ENCODE results near the gene BEAN1. TPM values are rescaled to one million over a fixed set of nuclear protein-coding genes. Genes with fewer than 3 reads are reported as not detected.

BEAN1 gene
- total and polyA plus RNA-seq, 7 donors: 0.35 to 0.41 TPM; not detected in 5

DNA sequence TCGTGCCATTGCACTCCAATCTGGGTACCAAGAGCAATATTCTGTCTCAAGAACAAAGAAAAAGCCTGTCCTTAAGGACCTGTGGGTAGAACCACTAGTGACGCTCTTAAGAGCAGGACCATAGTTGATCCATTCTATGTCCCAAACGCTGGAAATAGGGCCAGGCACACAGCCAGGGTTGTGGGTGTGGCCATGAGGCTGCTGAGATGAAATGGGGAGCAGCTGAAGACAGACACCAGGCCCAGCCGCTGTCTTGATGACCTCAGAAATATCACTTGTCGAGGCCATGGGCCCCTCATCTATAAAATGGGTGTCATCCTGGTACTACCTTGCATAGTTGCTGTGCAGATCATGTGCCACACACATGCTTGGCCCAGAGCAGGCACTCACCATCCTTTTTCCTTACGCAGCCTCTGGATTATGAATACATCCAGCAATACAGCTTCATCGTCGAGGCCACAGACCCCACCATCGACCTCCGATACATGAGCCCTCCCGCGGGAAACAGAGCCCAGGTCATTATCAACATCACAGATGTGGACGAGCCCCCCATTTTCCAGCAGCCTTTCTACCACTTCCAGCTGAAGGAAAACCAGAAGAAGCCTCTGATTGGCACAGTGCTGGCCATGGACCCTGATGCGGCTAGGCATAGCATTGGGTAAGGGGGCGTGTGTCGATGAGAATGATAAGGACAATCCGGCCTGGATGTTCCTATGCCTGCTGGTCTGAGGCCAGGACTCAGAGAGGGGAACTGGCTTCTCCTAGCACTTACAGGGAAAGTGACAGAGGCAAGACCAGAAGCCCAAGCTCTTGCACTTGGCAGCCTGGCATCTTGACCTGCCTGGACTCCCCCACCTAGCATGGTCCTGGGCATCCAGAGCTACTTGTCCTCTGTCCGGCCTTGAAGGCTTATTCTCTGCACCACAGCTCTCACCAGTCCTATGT is 35.1 kb upstream of the BEAN1 start:
- H3K4me1 ChIP-seq: no peaks in the 10 kb centered on the region
- intact Hi-C loops (cut with DNase I): no loop called here
- TF ChIP-seq, protein P1, sequence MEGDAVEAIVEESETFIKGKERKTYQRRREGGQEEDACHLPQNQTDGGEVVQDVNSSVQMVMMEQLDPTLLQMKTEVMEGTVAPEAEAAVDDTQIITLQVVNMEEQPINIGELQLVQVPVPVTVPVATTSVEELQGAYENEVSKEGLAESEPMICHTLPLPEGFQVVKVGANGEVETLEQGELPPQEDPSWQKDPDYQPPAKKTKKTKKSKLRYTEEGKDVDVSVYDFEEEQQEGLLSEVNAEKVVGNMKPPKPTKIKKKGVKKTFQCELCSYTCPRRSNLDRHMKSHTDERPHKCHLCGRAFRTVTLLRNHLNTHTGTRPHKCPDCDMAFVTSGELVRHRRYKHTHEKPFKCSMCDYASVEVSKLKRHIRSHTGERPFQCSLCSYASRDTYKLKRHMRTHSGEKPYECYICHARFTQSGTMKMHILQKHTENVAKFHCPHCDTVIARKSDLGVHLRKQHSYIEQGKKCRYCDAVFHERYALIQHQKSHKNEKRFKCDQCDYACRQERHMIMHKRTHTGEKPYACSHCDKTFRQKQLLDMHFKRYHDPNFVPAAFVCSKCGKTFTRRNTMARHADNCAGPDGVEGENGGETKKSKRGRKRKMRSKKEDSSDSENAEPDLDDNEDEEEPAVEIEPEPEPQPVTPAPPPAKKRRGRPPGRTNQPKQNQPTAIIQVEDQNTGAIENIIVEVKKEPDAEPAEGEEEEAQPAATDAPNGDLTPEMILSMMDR (IDR thresholded peaks at IDR 0.05): no peak
- TF ChIP-seq POLR2AphosphoS5 (IDR thresholded peaks at IDR 0.05) (no peak), POLR2A (IDR thresholded peaks at IDR 0.05) (no peak), EP300 (IDR thresholded peaks at IDR 0.05) (no peak)
- 84 to 87% methylated on average over 18 of the region's 18 CpGs for WGBS, 2 donors
- no peaks in the 10 kb centered on the region for H3K9me3 ChIP-seq
- H3K27ac ChIP-seq: no peak overlapping the region
- no peak overlapping the region for H3K4me3 ChIP-seq
- no peak for DNase-seq
- no peaks in the 10 kb centered on the region for H3K36me3 ChIP-seq
- H3K27me3 ChIP-seq: no peaks in the 10 kb centered on the region

DNA sequence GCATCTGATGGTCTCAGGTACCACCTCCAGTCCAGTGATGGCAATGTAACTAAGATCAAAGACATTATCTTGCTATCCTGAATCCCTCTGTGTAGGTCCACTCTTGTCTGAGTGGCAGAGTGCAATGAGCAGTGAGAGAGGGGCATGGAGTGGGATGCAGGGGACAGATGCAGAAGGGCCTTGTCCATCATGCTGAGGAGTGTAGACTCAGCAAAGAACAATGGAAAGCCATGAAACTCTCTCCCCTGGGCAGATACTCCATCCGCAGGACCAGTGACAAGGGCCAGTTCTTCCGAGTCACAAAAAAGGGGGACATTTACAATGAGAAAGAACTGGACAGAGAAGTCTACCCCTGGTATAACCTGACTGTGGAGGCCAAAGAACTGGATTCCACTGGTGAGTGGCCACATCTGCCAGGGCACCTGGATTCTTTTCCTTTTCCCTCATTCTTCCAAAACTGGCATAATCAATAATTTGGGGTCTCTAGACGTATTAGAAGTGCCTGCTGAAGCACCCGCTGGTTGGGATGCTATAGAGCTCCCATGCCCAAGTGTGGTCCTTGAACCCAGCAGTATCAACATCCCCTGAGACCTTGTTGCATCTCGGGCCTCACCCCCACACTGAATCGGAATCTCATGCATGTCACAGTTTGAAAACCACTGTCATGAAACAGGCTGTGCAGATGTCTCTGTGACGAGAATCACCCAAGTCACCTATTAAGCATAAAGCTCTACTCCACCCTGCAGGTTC is 31.1 kb upstream of the BEAN1 start:
- no peaks in the 10 kb centered on the region for H3K36me3 ChIP-seq
- no peak overlapping the region for H3K27ac ChIP-seq
- no peaks in the 10 kb centered on the region for H3K27me3 ChIP-seq
- 91 to 94% methylated on average over 7 of the region's 7 CpGs for WGBS, 2 donors
- no peak for DNase-seq
- no peaks in the 10 kb centered on the region for H3K9me3 ChIP-seq
- no peak overlapping the region for H3K4me3 ChIP-seq
- intact Hi-C loops (cut with DNase I): no loop called here
- no peaks in the 10 kb centered on the region for H3K4me1 ChIP-seq
- TF ChIP-seq POLR2A (IDR thresholded peaks at IDR 0.05) (no peak), POLR2AphosphoS5 (IDR thresholded peaks at IDR 0.05) (no peak), EP300 (IDR thresholded peaks at IDR 0.05) (no peak)
- TF ChIP-seq, protein P1 (IDR thresholded peaks at IDR 0.05): no peak

DNA sequence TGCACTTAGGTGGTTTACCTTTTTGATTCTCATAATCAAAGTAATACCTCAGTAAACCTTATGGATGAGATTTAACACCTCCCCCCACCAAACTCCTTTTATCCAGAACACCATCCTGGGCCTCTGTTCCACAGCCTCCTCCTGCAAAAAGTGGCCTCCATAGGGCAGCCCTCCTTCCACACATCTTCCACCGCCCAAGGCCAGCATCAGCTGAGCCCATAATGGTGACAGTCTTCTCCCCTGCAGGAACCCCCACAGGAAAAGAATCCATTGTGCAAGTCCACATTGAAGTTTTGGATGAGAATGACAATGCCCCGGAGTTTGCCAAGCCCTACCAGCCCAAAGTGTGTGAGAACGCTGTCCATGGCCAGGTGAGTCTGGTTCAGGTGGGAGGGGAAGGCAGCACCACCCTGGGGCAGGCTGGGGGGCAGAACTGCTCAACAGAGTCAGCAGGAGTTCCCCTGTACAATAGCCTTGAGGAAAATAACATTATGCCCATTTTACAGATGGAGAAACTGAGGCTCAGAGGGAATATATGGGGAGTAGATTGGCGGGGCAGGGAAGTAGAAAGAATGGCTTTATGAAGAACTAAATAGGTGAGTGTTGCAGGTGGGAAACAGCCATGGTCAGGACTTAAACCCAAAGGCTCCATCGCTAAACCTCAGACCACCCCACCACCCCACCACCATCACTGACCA is 29.2 kb upstream of the BEAN1 start:
- no peak overlapping the region for H3K4me3 ChIP-seq
- H3K27ac ChIP-seq: no peak overlapping the region
- DNase-seq: no peak
- H3K36me3 ChIP-seq: no peaks in the 10 kb centered on the region
- H3K4me1 ChIP-seq: no peaks in the 10 kb centered on the region
- H3K27me3 ChIP-seq: no peaks in the 10 kb centered on the region
- no peaks in the 10 kb centered on the region for H3K9me3 ChIP-seq
- TF ChIP-seq POLR2A (IDR thresholded peaks at IDR 0.05) (no peak), EP300 (IDR thresholded peaks at IDR 0.05) (no peak), POLR2AphosphoS5 (IDR thresholded peaks at IDR 0.05) (no peak)
- TF ChIP-seq, protein P1 (IDR thresholded peaks at IDR 0.05): no peak
- intact Hi-C loops (cut with DNase I): no loop called here
- WGBS, 2 donors: 73 to 81% methylated on average over 5 of the region's 5 CpGs

DNA sequence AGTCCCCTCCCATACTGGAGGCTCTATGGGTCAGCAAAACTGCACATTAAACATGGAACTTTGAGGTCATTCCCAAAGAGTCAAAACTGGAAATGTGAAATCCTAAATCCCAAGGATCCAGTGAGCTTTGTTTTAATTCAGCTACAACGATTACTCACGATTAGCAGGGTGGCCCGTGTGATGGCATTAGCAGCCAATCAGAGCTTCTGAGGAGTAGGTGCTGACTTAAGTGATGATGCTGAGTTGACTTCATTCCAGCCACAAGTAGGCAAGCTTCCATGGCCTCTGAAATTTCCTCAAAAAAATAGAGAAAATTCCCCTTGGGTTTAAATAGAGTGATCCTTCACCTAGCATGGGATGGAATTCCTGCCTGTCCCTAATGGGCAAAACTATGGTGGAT is 28.1 kb upstream of the BEAN1 start:
- H3K4me1 ChIP-seq: no peaks in the 10 kb centered on the region
- intact Hi-C loops (cut with DNase I): no loop called here
- no peak overlapping the region for H3K4me3 ChIP-seq
- 86 to 88% methylated on average over 3 of the region's 3 CpGs for WGBS, 2 donors
- DNase-seq: no peak
- H3K27me3 ChIP-seq: no peaks in the 10 kb centered on the region
- no peaks in the 10 kb centered on the region for H3K36me3 ChIP-seq
- H3K27ac ChIP-seq: no peak overlapping the region
- no peaks in the 10 kb centered on the region for H3K9me3 ChIP-seq
- no peak for TF ChIP-seq EP300 (IDR thresholded peaks at IDR 0.05)
- TF ChIP-seq, protein P1 (IDR thresholded peaks at IDR 0.05): no peak
- no peak for TF ChIP-seq POLR2AphosphoS5 (IDR thresholded peaks at IDR 0.05)
- TF ChIP-seq POLR2A (IDR thresholded peaks at IDR 0.05): no peak
